SKM-1 treated with dmso at 0.1 percent for 144 hours (cell line): ENCODE data around the gene ZDHHC20.
"Not testable (repeated sequence)": the region's sequence is repeated elsewhere in the genome, so short reads cannot be mapped to it uniquely, and the experiment has no call there.

Source experiments
- DNase-seq: peaks from one replicate; lab custom pipeline; 2025; ENCODE audit not compliant: unreplicated experiment; lab: John Stamatoyannopoulos, UW

The ZDHHC20 gene

GRCh38 chr13:21436582-21436981 lies 22.5 kb downstream of the ZDHHC20 start:
- DNase-seq, result no peak

GRCh38 chr13:21435687-21436151 lies 23.4 kb downstream of the ZDHHC20 start:
- DNase-seq, result no peak

DNA sequence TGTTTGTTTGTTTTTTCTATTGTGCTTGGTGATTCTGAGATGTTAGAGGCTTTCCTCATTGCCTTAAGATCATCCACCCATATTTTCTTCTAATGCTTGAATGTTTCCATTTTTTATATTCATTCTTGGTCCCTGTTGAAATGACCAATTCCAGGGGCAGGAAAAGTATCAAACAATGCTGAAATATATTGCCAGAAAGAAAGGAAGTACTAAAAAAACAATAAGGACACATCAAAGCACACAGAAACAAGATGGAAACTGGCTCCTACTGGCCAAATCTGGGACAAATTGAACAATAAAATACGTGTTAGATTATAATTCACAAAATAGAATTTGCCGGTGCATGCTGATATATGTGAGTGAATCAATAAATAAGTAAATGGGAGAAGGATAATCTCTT lies 23.9 kb downstream of the ZDHHC20 start:
- DNase-seq, result no peak

- DNase-seq, result no peak
Observed at GRCh38 chr13:21434588-21434987, 24.5 kb downstream of the ZDHHC20 start.

DNA sequence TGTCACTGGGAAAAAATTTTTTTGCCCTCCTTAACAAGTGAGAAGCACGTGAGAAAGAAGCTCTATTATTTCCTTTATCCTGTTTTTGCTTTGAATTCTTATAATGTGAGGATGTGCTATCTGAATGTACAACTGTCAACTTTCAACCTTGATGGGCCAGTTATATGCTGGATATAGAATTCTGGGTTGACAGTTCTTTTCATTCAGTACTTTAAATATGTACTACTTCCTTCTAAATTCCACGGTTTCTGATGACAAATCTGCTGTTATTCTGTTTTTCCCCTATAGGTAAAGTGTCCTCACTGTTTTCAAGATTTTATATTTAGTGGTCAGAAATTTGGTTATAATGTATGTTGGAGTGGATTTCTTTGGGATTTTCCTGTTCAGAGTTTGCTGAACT lies 29.9 kb downstream of the ZDHHC20 start:
- no peak for DNase-seq

DNA sequence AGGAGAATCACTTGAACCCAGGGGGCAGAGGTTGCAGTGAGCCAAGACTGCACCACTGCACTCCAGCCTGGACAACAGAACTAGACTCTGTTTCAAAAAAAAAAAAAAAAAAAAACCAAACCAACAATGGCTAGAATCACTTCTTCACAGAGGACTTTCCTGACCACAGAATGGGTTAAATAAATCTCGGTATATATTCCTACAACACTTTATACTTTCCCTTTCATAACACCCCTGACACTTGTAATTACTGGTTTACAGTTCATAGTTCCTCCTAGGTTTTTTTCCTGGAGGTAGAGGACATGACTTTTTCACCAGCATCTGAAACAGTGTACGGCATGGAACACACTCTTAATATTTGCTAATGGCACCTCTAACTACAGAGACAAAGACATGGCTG lies 31.4 kb downstream of the ZDHHC20 start:
- no peak for DNase-seq

- no peak for DNase-seq
Observed at GRCh38 chr13:21426238-21426637, 32.9 kb downstream of the ZDHHC20 start.

DNA sequence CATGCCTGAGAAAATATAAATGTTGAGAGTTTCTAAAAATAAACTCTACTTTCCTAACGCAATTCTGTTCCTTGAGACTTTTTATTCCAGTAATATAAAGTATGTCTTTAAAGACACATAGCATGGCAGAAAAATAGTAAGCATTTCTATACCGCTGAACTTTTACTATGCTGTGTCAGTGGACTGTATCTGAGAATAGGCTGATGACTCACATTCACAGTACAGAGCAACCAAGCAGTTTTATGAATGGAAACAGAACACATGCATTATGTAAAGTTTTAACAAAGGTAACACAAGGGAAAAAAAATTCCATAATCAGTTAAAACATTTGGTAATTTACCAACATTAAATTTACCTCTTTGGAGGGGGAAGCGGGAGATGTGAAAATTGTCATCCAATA lies 38.4 kb downstream of the ZDHHC20 start:
- no peak for DNase-seq

DNA sequence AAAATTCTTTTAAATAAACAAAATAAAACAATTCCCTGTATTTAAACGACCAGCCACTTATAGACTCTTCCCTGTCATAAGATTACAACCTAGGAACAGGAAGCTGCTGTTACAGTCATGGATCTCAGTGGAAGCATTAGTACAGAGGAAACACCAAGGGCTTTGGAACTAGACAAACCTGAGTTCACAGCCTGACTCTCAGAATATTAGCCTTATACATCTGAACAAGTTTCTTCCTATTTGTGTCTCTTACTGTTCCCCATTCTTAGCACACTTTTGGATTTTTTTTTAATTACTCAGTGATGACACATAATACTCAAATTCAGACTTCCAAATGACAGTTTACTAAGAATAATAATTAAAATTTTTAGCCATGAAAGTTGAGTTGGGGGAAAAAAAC lies 46.1 kb downstream of the ZDHHC20 start:
- no peak for DNase-seq

DNA sequence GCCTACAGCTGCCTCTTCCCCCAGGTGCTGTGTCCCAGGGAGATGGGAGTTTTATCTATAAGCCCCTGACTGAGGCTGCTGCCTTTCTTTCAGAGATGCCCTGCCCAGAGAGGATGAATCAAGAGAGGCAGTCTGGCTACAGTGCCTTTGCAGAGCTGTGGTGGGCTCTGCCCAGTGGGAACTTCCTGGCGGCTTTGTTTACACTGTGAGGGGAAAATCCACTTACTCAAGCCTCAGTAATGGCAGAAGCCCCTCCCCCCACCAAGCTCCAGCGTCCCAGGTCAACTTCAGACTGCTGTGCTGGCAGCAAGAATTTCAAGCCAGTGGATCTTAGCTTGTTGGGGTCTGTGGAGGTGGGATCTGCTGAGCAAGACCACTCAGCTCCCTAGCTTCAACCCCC lies 48.6 kb downstream of the ZDHHC20 start:
- DNase-seq, result not testable (repeated sequence)

DNA sequence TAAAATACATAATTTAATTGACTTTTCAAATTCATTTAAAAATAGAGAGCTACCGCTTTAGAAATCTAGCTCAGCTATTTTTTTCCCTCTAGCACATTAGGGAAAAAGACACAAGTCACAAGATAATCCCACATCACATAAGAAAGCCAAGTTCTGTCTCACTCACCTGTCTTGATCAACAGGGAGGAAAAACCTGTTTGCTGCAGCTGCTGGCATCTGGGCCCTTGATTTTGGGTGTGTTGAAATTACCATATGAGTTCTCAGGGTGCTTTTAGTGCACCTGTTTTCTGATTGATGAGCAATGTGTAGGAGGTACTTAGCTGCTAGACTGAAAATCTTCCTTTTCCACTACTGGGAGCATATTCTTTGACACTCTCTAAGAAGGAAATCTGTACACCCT lies 53.8 kb downstream of the ZDHHC20 start:
- DNase-seq, result no peak

DNA sequence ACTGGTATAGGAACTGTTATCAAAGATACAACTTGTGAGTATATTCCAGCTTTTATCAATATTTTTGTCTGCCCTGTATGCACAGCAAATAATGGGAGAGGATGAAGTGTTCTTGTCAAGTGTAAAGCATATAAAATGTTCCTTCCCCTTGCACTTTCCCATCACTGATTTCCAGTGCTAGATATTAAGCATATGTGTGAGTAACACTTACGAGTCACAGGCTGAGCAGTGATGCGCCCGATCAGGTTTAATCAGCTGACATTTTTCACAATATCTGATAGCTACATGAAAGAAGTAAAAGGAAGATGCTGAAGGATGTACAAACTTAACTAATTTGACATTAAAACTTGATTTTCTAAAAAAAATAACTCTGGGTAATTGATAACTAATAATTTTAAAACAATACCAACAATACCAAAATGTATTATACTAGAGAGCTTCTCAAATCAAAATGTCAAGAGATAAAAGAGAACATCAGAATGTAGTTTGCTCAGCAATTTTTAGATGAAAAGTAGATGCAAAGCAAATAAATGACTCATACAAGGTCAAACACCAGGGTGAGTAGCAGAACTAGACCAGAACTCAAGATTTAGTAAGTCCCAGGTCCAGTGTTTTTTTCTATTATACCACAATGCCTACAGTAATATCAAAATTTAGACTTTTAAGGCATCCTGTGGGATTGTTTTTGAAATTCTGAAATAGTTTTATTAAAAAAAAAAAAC lies 56.4 kb downstream of the ZDHHC20 start:
- no peak for DNase-seq

DNA sequence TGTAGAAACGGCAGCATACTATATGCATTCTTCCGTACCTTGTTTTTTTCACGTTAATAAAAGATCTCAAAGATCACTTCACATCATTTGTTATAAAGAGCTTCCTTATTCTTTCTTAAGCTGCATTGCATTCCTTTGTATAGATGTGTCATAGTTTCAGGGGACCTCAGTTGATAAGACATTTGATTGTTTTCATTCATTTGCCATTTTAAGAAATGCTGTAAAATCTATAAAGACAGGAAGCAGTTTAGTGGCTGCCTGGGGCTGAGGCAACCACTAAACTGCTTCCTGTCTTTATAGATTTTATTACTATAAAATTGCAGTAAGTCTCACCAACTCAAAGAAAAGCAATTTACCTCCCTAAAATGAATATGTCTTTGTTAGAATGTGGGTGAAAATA lies 59.4 kb downstream of the ZDHHC20 start:
- no peak for DNase-seq

DNA sequence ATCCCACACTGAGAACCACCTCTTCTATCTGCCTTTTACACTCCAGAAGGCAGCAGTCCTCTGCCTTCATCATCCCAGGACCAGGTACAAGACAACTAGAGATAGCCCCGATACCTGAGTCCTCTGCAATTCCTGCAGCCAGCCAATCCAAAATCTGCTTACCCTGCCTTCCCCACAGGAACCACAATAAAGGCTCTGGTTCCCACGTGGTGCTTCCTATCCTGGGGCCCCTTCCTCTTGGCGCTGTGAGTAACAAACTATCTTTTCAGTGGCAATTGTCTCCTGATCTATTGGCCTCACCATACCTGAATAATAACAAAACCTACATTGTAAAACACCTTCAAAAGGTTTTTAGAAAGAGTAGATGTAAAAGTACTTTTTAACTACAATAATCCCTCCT lies 63.1 kb downstream of the ZDHHC20 start:
- no peak for DNase-seq

DNA sequence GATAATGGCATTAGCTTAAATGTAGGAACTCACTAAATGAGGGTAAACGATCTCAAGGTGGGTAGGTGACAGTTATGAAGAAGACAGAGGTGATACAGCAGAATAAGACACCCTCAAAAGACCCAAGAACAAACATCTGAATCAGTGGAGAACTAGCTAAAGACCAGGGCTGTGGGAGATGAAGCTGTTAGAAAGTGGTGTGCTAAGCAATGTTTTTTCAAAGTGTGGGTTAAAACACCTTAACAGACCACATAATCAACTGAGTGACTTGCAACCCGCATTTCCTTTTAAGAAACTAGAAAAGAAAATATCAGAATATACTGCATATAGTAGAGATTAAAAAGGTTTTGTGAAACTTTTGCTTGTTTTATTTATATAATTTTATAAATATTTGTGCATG lies 70.0 kb downstream of the ZDHHC20 start:
- no peak for DNase-seq

DNA sequence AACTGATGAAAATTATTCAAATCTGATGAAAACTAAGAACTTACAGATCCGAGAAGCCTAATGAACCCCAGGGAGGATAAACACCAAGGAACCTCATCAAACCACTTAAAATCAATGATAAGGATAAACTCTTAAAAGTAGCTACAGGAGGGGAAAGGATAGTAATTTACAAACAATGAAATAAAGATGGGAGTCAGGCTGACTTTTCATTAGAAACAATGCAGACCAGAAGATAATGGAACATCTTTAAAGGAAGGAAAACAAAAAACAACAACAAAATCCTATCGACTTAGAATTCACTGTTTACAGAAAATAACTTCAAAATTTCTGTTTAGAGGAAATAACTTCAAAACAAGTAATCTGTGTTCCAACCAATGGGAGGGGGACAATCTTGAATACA lies 73.4 kb downstream of the ZDHHC20 start:
- DNase-seq, result no peak

GRCh38 chr13:21383090-21383489 lies 76.0 kb downstream of the ZDHHC20 start:
- no peak for DNase-seq

DNA sequence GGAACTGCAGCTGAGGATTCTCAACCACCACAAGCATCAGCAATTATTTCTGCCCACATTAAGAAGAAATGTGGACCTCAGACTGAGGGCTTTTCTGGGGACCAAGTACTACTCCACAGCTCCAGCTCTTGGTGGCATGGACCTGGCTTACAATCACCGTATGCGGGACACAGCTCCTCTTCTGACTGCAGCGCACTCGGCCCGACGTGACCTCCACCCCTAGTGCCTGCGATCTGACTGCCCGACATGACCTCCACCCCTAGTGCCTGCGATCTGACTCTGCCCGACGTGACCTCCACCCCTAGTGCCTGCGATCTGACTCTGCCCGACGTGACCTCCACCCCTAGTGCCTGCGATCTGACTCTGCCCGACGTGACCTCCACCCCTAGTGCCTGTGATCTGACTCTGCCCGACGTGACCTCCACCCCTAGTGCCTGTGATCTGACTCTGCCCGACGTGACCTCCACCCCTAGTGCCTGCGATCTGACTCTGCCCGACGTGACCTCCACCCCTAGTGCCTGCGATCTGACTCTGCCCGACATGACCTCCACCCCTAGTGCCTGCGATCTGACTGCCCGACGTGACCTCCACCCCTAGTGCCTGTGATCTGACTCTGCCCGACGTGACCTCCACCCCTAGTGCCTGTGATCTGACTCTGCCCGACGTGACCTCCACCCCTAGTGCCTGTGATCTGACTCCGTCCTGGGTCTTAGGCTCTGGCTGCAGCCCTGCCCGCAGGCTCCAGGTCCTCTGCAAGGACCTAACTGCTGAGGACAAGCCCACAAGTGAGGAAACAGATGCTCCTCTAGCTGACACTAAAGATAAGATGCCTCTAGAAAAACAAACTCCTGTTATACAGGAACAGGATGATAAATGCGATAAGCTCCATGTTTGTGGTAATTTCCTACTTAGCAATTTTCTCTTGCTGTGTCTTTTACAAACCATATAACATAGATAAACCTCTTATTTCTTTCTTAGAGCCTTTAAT lies 81.8 kb downstream of the ZDHHC20 start:
- not testable (repeated sequence) for DNase-seq

GRCh38 chr13:21372530-21372929 lies 86.6 kb downstream of the ZDHHC20 start:
- no peak for DNase-seq

DNA sequence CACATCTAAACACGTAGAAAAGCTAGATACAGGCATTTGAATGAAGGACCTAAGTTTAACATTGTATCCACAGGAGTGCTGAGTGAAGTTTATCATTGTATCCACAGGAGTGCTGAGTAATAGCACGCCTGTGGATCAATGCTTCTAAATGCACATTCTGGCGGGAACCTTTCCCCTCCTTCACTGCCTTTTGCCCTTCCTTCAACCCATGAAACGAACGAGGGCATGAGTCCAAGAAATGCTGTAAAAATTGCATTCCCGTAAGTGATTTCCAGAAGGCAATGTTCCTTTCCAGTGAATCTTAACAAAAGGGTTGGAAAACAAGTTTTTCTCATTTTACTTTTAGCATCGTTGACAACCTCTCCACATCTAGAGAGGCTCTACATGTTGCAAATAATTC lies 88.1 kb downstream of the ZDHHC20 start:
- DNase-seq, result no peak

GRCh38 chr13:21365574-21365973 lies 93.5 kb downstream of the ZDHHC20 start:
- no peak for DNase-seq

DNA sequence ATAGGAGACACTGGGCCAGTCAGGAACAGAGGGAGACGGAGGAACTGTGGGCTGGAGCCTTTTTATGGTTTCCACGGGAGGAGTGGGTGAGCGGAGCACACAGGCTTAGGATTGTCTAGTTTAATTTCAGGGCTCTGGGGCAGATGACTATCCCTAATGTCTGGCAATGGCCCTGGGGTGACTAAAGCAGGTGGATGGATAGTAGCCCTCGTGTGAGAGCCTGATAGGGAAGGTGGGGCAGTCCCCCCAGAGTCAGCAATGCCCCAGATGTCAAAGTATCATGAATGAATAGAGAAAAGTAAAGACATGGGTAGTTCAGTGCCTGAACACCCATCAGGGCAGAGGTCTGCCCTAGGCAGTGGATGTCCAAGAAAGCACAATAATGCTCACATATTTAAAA lies 94.2 kb downstream of the ZDHHC20 start:
- no peak for DNase-seq
